Endothelial cell of hepatic sinusoid (primary cell): ENCODE results near the gene ZDHHC13.
"Not testable (repeated sequence)": the region's sequence is repeated elsewhere in the genome, so short reads cannot be mapped to it uniquely, and the experiment has no call there.

Source experiments
- in situ Hi-C: cut with HindIII; loops from 2 replicates; pipeline ENCODE4 v1.10.0; 2017; ENCODE audit warnings: low sequenced_read_pairs

ZDHHC13 gene

GRCh38 chr11:19094859-19095258 lies 22.1 kb upstream of the ZDHHC13 start:
- in situ Hi-C loops = no loop called here

GRCh38 chr11:19099093-19099492 lies 17.9 kb upstream of the ZDHHC13 start:
- in situ Hi-C loops = no loop called here

GRCh38 chr11:19100885-19101284 lies 16.1 kb upstream of the ZDHHC13 start:
- in situ Hi-C loops = no loop called here

- in situ Hi-C loops = no loop called here
Observed at GRCh38 chr11:19101796-19102520, 15.0 kb upstream of the ZDHHC13 start.

GRCh38 chr11:19102521-19102900 lies 14.5 kb upstream of the ZDHHC13 start:
- in situ Hi-C loops = no loop called here

- in situ Hi-C loops = no loop called here
Observed at GRCh38 chr11:19105011-19105410, 12.0 kb upstream of the ZDHHC13 start.

GRCh38 chr11:19107125-19107524 lies 9.8 kb upstream of the ZDHHC13 start:
- in situ Hi-C loops = no loop called here

- in situ Hi-C loops = no loop called here
Observed at GRCh38 chr11:19110295-19110694, 6.7 kb upstream of the ZDHHC13 start.

GRCh38 chr11:19111809-19112208 lies 5.2 kb upstream of the ZDHHC13 start:
- in situ Hi-C loops = no loop called here

GRCh38 chr11:19116276-19116970 lies 545 bp upstream of the ZDHHC13 start:
- in situ Hi-C loops = no loop called here

- in situ Hi-C loops = no loop called here
Observed at GRCh38 chr11:19117760-19118097, 761 bp downstream of the ZDHHC13 start.

GRCh38 chr11:19121646-19122045 lies 4.7 kb downstream of the ZDHHC13 start:
- in situ Hi-C loops = no loop called here

- in situ Hi-C loops = no loop called here
Observed at GRCh38 chr11:19122960-19123615, 6.1 kb downstream of the ZDHHC13 start.

- in situ Hi-C loops = not testable (repeated sequence)
Observed at GRCh38 chr11:19126562-19127325, 9.8 kb downstream of the ZDHHC13 start.

GRCh38 chr11:19134004-19134403 lies 17.0 kb downstream of the ZDHHC13 start:
- in situ Hi-C loops = no loop called here

- in situ Hi-C loops = not testable (repeated sequence)
Observed at GRCh38 chr11:19136884-19137283, 19.9 kb downstream of the ZDHHC13 start.

- in situ Hi-C loops = no loop called here
Observed at GRCh38 chr11:19145319-19145718, 28.4 kb downstream of the ZDHHC13 start.

- in situ Hi-C loops = no loop called here
Observed at GRCh38 chr11:19156892-19157291, 39.9 kb downstream of the ZDHHC13 start.

- in situ Hi-C loops = no loop called here
Observed at GRCh38 chr11:19160847-19161246, 43.9 kb downstream of the ZDHHC13 start.

GRCh38 chr11:19161651-19162050 lies 44.7 kb downstream of the ZDHHC13 start:
- in situ Hi-C loops = no loop called here

GRCh38 chr11:19162951-19163505 lies 46.1 kb downstream of the ZDHHC13 start:
- in situ Hi-C loops = no loop called here
